IMR-90 (cell line): ENCODE results near the gene SIGLEC14. TPM values are rescaled to one million over a fixed set of nuclear protein-coding genes. Genes with fewer than 3 reads are reported as not detected.

Experiments
- ATAC-seq: fragments of 200-7000 bp; cut with Tn5 transposase; 2 replicates; pipeline ENCODE4 v1.9.1; 2020; ENCODE audit warnings: low read depth, mild to moderate bottlenecking, moderate library complexity
- BruUV-seq: library from RNA; stranded (reverse); fragments of 400-500 nt; replicated peaks from 2 replicates; lab custom pipeline; 2021; lab: Mats Ljungman, UMichigan
- CTCF ChIA-PET: fragments of 300-600 bp; formaldehyde crosslinking; extraction: SDS; loops from one replicate; lab custom pipeline; 2021; ENCODE audit warnings: antibody characterized with exemption; lab: Yijun Ruan, JAX
- POLR2A ChIA-PET: fragments of 300-600 bp; sonication (Branson Sonifier 250); formaldehyde crosslinking; loops from one replicate; lab custom pipeline; 2022; ENCODE audit warnings: antibody characterized with exemption; ENCODE audit not compliant: unreplicated experiment; lab: Charles Lee
- DNase-seq: peaks from one replicate; pipeline ENCODE4 v3.0.0; 2013
- H2AFZ ChIP-seq: replicated peaks from 2 replicates; pipeline ENCODE3; 2013; ENCODE audit warnings: low read length, mild to moderate bottlenecking; ENCODE audit not compliant: poor library complexity
- H2AK5ac ChIP-seq: 2 replicates; pipeline ENCODE4 v1.6.1; 2013; ENCODE audit warnings: low read depth, low read length, inconsistent platforms
- H2AK9ac ChIP-seq: replicated peaks from 2 replicates; pipeline ENCODE3; 2013; ENCODE audit warnings: mild to moderate bottlenecking, low read depth, low read length, moderate library complexity; ENCODE audit not compliant: poor library complexity
- H2BK120ac ChIP-seq: 2 replicates; pipeline ENCODE4 v1.6.1; 2013; ENCODE audit warnings: low read depth, low read length, inconsistent platforms
- H2BK15ac ChIP-seq: 3 replicates; pipeline ENCODE4 v1.6.1; 2013; ENCODE audit warnings: low read depth, low read length, inconsistent platforms
- H2BK20ac ChIP-seq: 2 replicates; pipeline ENCODE4 v1.6.1; 2013; ENCODE audit warnings: low read depth, mild to moderate bottlenecking, inconsistent platforms, low read length, moderate library complexity
- H2BK5ac ChIP-seq: 2 replicates; pipeline ENCODE4 v1.6.1; 2013; ENCODE audit warnings: mild to moderate bottlenecking, low read depth, low read length, inconsistent platforms; ENCODE audit not compliant: poor library complexity, severe bottlenecking
- H3K14ac ChIP-seq: replicated peaks from 2 replicates; pipeline ENCODE4 v1.6.1; 2013; ENCODE audit warnings: low read depth, low read length, inconsistent platforms
- H3K18ac ChIP-seq: 2 replicates; pipeline ENCODE4 v1.6.1; 2013; ENCODE audit warnings: low read depth, low read length, control low read depth
- H3K23ac ChIP-seq: 2 replicates; pipeline ENCODE4 v1.6.1; 2013; ENCODE audit warnings: low read depth, low read length, inconsistent platforms
- H3K27ac ChIP-seq: 2 replicates; pipeline ENCODE4 v1.5.1; 2013; ENCODE audit warnings: mild to moderate bottlenecking, control low read depth, low read length; ENCODE audit not compliant: insufficient read depth
- H3K27me3 ChIP-seq: 2 replicates; pipeline ENCODE4 v1.6.1; 2013; ENCODE audit warnings: low read length; ENCODE audit not compliant: control insufficient read depth, insufficient read depth
- H3K36me3 ChIP-seq: 2 replicates; pipeline ENCODE4 v1.6.1; 2013; ENCODE audit warnings: low read length, mixed read lengths; ENCODE audit not compliant: control insufficient read depth, insufficient read depth
- H3K4ac ChIP-seq: 2 replicates; pipeline ENCODE4 v1.6.1; 2013; ENCODE audit warnings: low read depth, low read length, inconsistent platforms
- H3K4me1 ChIP-seq: 2 replicates; pipeline ENCODE4 v1.6.1; 2013; ENCODE audit warnings: low read length, mixed read lengths; ENCODE audit not compliant: control insufficient read depth, insufficient read depth
- H3K4me2 ChIP-seq: 2 replicates; pipeline ENCODE4 v1.6.1; 2013; ENCODE audit warnings: low read depth, mild to moderate bottlenecking, control low read depth, low read length, moderate library complexity
- H3K4me3 ChIP-seq: 2 replicates; pipeline ENCODE4 v1.5.1; 2013; ENCODE audit warnings: low read depth, mild to moderate bottlenecking, control low read depth, low read length, moderate library complexity; ENCODE audit not compliant: insufficient read depth
- H3K56ac ChIP-seq: 2 replicates; pipeline ENCODE4 v1.6.1; 2013; ENCODE audit warnings: low read length, inconsistent platforms; ENCODE audit not compliant: insufficient read depth; ENCODE audit errors: extremely low read depth
- H3K79me1 ChIP-seq, 2 experiments: 2 replicates each; pipeline ENCODE4 v1.6.1; 2013; ENCODE audit warnings: low read length in 2 of 2, inconsistent platforms in 1 of 2, low read depth in 1 of 2
- H3K9ac ChIP-seq: 2 replicates; pipeline ENCODE4 v1.6.1; 2013; ENCODE audit warnings: low read depth, low read length, control low read depth
- H3K9me1 ChIP-seq: 2 replicates; pipeline ENCODE4 v1.6.1; 2013; ENCODE audit warnings: low read length, inconsistent platforms; ENCODE audit not compliant: insufficient read depth
- H3K9me3 ChIP-seq: 2 replicates; pipeline ENCODE4 v1.6.1; 2013; ENCODE audit warnings: low read length; ENCODE audit not compliant: control insufficient read depth, insufficient read depth
- H4K20me1 ChIP-seq: 2 replicates; pipeline ENCODE4 v1.6.1; 2013; ENCODE audit warnings: low read length, inconsistent platforms; ENCODE audit not compliant: insufficient read depth
- H4K5ac ChIP-seq: 2 replicates; pipeline ENCODE4 v1.6.1; 2013; ENCODE audit warnings: mild to moderate bottlenecking, low read depth, low read length, control low read depth
- H4K8ac ChIP-seq, 2 experiments: 2 replicates each; pipeline ENCODE4 v1.6.1; 2013; ENCODE audit warnings: low read depth in 2 of 2, low read length in 2 of 2, control low read depth in 1 of 2, inconsistent platforms in 1 of 2
- H4K91ac ChIP-seq: 2 replicates; pipeline ENCODE4 v1.6.1; 2013; ENCODE audit warnings: low read depth, low read length, inconsistent platforms; ENCODE audit not compliant: insufficient read depth
- BHLHE40 ChIP-seq: fragments of 150-350 bp; IDR thresholded peaks from 2 replicates; pipeline ENCODE4 v1.6.1; 2016; ENCODE audit warnings: mild to moderate bottlenecking, low read depth, low read length
- CEBPB ChIP-seq: IDR thresholded peaks from 2 replicates; pipeline ENCODE4 v1.6.1; 2012; ENCODE audit warnings: low read depth, low read length, improper control_type of control experiment
- CHD1 ChIP-seq: IDR thresholded peaks from 2 replicates; pipeline ENCODE4 v1.6.1; 2012; ENCODE audit warnings: low read depth, low read length, improper control_type of control experiment
- CTCF ChIP-seq: conservative IDR thresholded peaks from 2 replicates; pipeline ENCODE4 v1.5.1; 2012; ENCODE audit warnings: mild to moderate bottlenecking, low read depth, low read length, improper control_type of control experiment
- ELK1 ChIP-seq: fragments of 150-350 bp; IDR thresholded peaks from 2 replicates; pipeline ENCODE4 v1.6.1; 2016; ENCODE audit warnings: low read depth, mild to moderate bottlenecking, low read length, moderate library complexity, borderline replicate concordance
- FOS ChIP-seq: fragments of 150-350 bp; IDR thresholded peaks from 2 replicates; pipeline ENCODE4 v1.6.1; 2016; ENCODE audit warnings: low read depth, low read length
- MAFK ChIP-seq: IDR thresholded peaks from 2 replicates; pipeline ENCODE4 v1.6.1; 2012; ENCODE audit warnings: low read depth, low read length, improper control_type of control experiment
- MAZ ChIP-seq: IDR thresholded peaks from 2 replicates; pipeline ENCODE4 v1.6.1; 2012; ENCODE audit warnings: low read depth, mild to moderate bottlenecking, low read length, improper control_type of control experiment, moderate library complexity, borderline replicate concordance
- MXI1 ChIP-seq: IDR thresholded peaks from 2 replicates; pipeline ENCODE4 v1.6.1; 2012; ENCODE audit warnings: low read depth, mild to moderate bottlenecking, low read length, moderate library complexity, borderline replicate concordance
- NFE2L2 ChIP-seq: fragments of 150-350 bp; IDR thresholded peaks from 2 replicates; pipeline ENCODE4 v1.6.1; 2016; ENCODE audit warnings: low read depth, mild to moderate bottlenecking, low read length
- POLR2A ChIP-seq: IDR thresholded peaks from 2 replicates; pipeline ENCODE4 v1.6.1; 2012; ENCODE audit warnings: mild to moderate bottlenecking, low read depth, low read length
- RAD21 ChIP-seq: IDR thresholded peaks from 2 replicates; pipeline ENCODE4 v1.6.1; 2012; ENCODE audit warnings: low read length, improper control_type of control experiment
- RCOR1 ChIP-seq: IDR thresholded peaks from 2 replicates; pipeline ENCODE4 v1.6.1; 2012; ENCODE audit warnings: mild to moderate bottlenecking, low read length, improper control_type of control experiment; ENCODE audit not compliant: insufficient replicate concordance
- RFX5 ChIP-seq: IDR thresholded peaks from 2 replicates; pipeline ENCODE4 v1.8.0; 2012; ENCODE audit warnings: low read depth, mild to moderate bottlenecking, low read length, moderate library complexity
- SMC3 ChIP-seq: fragments of 150-350 bp; IDR thresholded peaks from 2 replicates; pipeline ENCODE4 v1.6.1; 2016; ENCODE audit warnings: low read depth, mild to moderate bottlenecking, antibody characterized with exemption, low read length, moderate library complexity
- USF2 ChIP-seq: fragments of 150-350 bp; IDR thresholded peaks from 2 replicates; pipeline ENCODE4 v1.6.1; 2017; ENCODE audit warnings: mild to moderate bottlenecking, antibody characterized with exemption, low read length, low read depth
- dilution Hi-C: fragments of 300-500 bp; cut with HindIII; formaldehyde crosslinking; loops from one replicate; pipeline ENCODE4 v1.14.3; 2018; ENCODE audit warnings: low sequenced_read_pairs; ENCODE audit not compliant: unreplicated experiment
- in situ Hi-C: fragments of 300-500 bp; cut with MboI; formaldehyde crosslinking; loops from 3 replicates; pipeline ENCODE4 v1.14.3; 2019; ENCODE audit warnings: low sequenced_read_pairs, inconsistent platforms, mixed read lengths
- intact Hi-C: fragments of 100-400 bp; cut with micrococcal nuclease; formaldehyde crosslinking; loops from 2 replicates; pipeline ENCODE4 v1.10.0; 2022
- polyA plus RNA-seq, 3 experiments: library from polyadenylated mRNA; depleted of rRNA; stranded (reverse); fragments of >200 nt; gene quantifications; 2 replicates each; pipeline ENCODE4 v1.2.3, GENCODE V29; 2012; ENCODE audit warnings: low replicate concordance in 1 of 3
- total RNA-seq: library from RNA; depleted of rRNA; stranded (reverse); fragments of >200 nt; gene quantifications from 2 replicates; pipeline ENCODE4 v1.2.3, GENCODE V29; 2012

SIGLEC14 gene
- total and polyA plus RNA-seq, 2 of the 4 experiments (the other 2 are of a cell fraction): not detected

DNA sequence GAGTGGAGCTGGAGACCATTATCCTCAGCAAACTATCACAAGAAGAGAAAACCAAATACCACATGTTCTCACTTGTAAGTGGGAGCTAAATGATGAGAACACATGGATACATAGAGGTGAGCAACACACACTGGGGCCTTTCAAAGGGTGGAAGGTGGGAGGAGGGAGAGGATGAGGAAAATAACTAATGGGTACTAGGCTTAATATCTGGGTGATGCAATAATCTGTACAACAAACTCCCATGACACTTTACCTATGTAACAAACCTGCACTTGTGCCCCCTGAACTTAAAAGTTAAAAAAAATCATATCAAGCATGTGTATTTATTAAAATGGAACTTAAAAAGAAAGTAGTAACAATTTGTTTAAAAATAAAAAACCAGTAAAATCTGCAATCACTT, 5.0 kb downstream of the SIGLEC14 start:
- no peaks in the 10 kb centered on the region for H3K27me3 ChIP-seq

More for the DNA sequence above, 5.0 kb downstream of the SIGLEC14 start:
- no peak overlapping the region for H2BK15ac ChIP-seq
- no peak overlapping the region for H3K4me2 ChIP-seq
- no peak overlapping the region for H3K27ac ChIP-seq
- no peaks in the 10 kb centered on the region for H3K4me1 ChIP-seq
- H2BK20ac ChIP-seq: no peak overlapping the region
- H2AK9ac ChIP-seq: no peak overlapping the region
- H4K20me1 ChIP-seq: no peaks in the 10 kb centered on the region
- H2BK120ac ChIP-seq: no peak overlapping the region
- POLR2A ChIA-PET: no interaction called here
- H3K18ac ChIP-seq: no peak overlapping the region
- ATAC-seq: no peak
- no peak overlapping the region for H3K4ac ChIP-seq
- H3K9me3 ChIP-seq: no peaks in the 10 kb centered on the region
- H4K5ac ChIP-seq: no peak overlapping the region
- H3K79me1 ChIP-seq: no peaks in the 10 kb centered on the region
- BruUV-seq: no TSS peak
- H3K9ac ChIP-seq: no peak overlapping the region
- no peak overlapping the region for H4K91ac ChIP-seq
- DNase-seq: no peak
- no peak overlapping the region for H2AFZ ChIP-seq
- intact Hi-C loops (no loop called here), dilution Hi-C loops (no loop called here), in situ Hi-C loops (no loop called here)
- H3K14ac ChIP-seq: no peak overlapping the region
- CTCF ChIA-PET: no interaction called here
- no peak overlapping the region for H2AK5ac ChIP-seq
- H2BK5ac ChIP-seq: no peak overlapping the region
- no peak overlapping the region for H3K4me3 ChIP-seq
- H3K23ac ChIP-seq: no peak overlapping the region
- no peaks in the 10 kb centered on the region for H3K36me3 ChIP-seq
- no peak overlapping the region for H3K56ac ChIP-seq
- H4K8ac ChIP-seq: no peak overlapping the region
- TF ChIP-seq CEBPB (no peak), ELK1 (no peak), RAD21 (no peak), POLR2A (no peak), FOS (no peak), CHD1 (no peak), CTCF (no peak), SMC3 (no peak), MAZ (no peak), RCOR1 (no peak), USF2 (no peak), MAFK (no peak), NFE2L2 (no peak), BHLHE40 (no peak), MXI1 (no peak), RFX5 (no peak)
- H3K9me1 ChIP-seq: no peaks in the 10 kb centered on the region
